HK-2 (cell line): Measurements from ENCODE around the gene TMEM63A.
"Not testable (repeated sequence)": the region's sequence is repeated elsewhere in the genome, so short reads cannot be mapped to it uniquely, and the experiment has no call there.

ENCODE experiments used
- DNase-seq: peaks from one replicate; pipeline ENCODE4 v3.0.0-alpha.2; 2018; ENCODE audit not compliant: unreplicated experiment

TMEM63A gene

DNA sequence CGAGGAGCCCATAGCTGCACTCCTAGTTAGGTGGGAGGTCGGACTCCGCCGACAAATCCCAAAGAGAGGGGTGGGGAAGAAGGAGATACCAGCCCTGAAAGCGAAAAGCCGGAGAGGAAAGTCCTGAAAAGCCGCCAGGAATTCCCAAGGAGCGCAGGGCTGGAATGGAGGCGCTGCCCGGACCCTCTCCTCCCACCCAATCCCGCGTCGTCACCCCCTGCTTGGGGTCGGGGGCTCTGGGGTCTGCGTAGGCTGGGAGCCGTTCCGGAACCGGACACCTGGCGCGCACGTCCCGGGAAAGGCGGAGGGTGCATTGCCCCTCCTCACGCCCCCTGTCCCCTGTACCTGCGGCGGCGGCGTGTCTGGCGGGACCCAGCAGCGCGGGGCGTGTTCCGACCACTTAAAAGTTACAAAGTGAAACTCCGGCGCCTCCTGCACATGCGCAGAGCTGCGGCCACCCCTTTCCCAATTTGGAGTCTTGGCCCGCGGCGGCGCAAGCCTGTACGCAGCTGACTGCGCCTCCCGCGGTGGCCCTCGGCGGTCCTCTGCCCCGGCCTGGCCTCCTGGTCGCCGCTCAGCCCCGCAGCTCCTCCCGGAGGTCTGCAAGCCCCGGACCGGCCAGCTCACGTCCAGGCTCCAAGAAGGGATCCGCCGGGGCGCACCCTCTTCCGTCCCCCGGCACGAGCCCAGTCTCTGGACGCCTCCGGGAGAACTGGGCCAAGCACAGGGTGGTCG lies at the start of gene TMEM63A:
TMEM63A (minus strand) TSS at position 422 of the 735 bp plus-strand sequence. CDS start 4,800 bp downstream, outside the sequence.
- peak; percentile 92 for DNase-seq

- DNase-seq: no peak
Observed at GRCh38 chr1:225931270-225932136, 49.3 kb upstream of the TMEM63A start.

- DNase-seq: no peak
Observed at GRCh38 chr1:225930566-225930965, 48.4 kb upstream of the TMEM63A start.

DNA sequence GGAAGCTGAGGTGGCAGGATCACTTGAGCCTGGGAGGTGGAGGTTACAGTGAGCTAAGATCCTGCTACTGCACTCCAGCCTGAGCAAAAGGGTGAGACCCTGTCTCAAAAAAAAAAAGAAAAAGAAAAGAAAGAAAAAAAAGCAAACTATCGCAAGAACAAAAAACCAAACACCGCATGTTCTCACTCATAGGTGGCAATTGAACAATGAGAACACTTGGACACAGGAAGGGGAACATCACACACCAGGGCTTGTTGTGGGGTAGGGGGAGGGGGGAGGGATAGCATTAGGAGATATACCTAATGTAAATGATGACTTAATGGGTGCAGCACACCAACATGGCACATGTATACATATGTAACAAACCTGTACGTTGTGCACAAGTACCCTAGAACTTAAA lies 47.3 kb upstream of the TMEM63A start:
- DNase-seq: not testable (repeated sequence)

DNA sequence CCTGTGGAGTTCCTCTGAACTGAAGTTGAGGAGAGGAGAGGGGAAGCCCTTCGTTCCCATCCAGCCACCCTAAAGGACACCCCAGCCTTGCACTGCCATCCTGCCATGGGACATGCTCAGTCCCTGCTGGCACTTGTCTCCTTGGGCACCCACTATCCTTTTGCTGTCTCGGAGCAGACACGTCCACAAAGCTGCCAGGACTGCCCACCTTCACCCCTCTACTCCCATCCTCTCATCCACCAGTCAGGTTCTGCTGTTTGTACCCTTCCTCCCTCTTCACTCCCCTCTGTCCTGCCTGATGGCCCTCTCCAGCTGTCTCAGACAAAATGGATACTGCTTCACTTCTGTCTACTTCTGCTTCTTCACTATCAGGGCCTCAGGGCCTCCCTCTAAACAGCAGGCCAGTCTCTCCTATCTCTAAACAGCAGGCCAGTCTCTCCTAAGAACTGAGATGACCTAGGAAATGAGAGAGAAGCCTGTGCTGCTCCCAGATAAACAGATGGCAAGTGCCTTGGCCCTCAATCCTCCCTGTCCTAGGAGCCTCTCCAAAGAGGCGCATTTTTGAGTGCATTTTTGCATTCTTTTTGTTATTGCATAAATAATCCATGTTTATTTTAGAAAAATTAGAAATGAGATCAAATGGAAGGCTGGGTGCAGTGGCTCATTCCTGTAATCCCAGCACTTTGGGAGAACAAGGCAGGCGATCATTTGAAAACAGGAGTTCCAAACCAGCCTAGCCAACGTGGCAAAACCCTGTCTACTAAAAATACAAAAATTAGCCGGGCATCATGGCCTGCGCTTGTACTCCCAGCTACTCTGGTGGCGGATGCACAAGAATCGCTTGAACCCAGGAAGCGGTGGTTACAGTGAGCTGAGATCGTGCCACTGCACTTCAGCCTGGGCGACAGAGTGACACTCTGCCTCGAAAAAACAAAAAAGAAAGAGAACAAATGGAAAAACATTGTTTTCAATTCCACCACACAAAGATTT lies 46.3 kb upstream of the TMEM63A start:
- DNase-seq: no peak

DNA sequence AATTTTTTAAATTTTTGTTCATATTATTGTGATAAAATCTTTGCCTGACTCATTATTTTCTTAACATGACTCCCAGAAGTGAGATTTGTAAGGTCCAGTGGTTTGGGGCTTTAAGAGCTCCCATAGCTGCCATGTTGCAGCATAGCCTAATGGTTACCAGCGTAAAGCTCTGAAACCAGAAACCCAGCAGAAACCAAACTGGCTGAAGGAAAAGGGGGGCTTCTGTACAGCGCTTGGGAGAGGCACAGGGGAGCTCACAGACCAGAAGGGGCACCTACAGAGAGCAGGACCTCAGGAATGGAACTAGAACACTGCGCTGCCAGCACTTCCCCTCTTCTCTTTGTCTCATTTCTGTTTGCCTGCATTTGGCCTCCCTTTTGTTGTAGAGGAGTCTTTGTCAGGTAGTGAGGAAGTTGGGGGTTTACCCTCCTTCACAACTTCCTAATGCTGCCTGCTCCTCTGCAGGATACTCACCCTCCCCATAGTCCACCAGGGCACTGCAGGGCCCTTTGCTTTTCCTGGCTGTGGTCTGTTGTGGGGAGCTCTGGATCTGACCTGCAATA lies 44.5 kb upstream of the TMEM63A start:
- DNase-seq: no peak

- DNase-seq: peak; percentile 98
Observed at GRCh38 chr1:225923692-225924555, 41.7 kb upstream of the TMEM63A start, which contains the start of gene PYCR2. PYCR2 (minus strand) TSS chr1:225924250; CDS start chr1:225924110, 140 bp downstream.

DNA sequence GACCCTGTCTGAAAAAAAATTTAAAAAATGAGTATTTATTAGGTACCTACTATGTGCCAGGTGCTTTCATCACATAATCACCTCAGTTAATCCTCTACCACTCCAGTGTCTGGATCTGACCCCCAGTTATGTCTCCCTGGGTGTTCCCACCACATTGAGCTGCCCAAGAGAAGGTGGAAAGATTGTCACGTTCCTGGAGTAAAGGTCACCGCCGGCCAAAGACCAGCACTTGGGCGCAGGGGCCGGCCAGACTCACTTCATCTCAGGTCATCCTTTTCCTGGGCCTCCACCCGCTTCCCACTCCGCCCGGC lies 41.2 kb upstream of the TMEM63A start:
- DNase-seq: no peak

DNA sequence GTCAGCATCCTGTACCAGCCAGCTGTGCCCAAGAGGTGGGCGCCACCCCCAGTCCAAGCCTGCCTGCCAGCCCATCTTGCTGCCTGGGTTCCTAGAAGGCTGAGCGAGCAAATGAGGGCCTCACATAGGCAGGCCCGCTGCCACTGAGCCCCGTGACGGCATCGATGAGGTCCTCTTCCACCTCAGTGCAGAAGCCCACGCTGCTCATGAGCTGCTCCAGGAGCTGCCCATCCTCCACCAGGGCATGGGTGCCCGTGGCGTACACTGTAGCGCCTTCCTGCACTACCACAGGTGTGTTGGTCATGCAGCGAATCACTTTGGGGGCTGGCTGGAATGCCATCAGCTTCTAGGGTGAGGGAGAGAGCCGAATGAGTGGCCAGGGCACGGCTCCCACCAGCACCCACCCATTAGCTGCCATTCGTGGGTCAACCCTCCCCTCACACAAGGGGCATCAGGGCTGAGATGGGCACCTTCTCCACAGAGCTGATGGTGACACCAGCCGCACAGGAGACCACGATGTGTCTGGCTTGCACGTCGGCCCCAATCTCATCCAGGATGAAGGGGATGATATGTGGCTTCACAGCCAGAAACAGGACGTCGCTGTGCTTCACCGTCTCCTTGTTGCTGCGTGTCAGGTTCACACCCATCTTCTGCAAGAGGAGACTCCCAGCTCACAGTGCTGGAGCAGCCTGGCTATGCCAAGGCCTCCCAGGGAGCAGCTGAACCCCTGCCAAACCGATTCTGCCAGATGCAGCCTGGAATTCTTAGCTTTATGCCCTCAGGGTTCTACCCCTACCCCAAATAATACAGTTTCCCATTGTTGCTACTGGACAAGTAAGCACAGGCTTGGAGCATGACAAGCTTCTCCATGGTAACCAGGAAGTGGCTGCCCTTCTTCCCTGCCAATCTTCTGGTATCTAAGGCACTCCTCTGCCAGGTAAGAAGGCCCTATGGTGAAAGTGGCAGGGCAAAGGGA lies 39.8 kb upstream of the TMEM63A start:
- DNase-seq: no peak

- peak; percentile 62 for DNase-seq
Observed at GRCh38 chr1:225919906-225920305, 37.7 kb upstream of the TMEM63A start.

GRCh38 chr1:225918280-225918679 lies 36.1 kb upstream of the TMEM63A start:
- DNase-seq: no peak

DNA sequence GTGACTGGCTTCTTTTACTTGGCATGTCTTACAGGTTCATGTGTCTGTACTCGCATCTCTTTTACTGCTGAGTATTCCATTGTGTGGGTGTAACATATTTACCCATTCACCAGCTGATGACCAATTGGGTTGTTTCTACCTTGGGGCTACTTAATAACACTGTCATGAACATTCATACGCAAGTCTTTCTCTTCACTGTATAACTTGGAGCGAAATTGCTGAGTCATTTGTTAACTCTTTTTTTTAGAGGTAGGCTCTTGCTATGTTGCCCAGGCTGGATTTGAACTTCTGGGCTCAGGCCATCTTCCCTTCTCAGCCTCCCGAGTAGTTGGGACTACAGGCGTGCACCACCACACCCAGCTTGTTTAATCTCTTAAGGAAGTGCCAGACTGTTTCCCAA lies 35.4 kb upstream of the TMEM63A start:
- DNase-seq: no peak

DNA sequence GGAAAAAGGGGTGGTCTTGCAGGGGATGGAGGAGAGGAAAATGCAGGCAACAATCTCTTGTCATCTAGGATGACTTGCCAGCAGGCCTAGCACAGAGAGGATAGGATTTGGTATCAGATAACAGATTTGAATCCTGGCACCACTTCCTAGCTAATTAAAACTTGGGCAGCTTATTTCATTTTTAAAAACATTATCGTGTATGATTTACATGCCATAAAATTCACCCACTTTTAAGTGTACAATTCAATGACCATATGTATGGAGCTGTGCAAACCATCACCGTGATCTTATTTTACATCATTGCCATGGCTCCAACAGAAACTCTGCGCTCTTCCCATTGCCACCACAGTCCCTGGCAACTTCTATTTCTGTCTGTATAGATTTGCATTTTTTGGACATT lies 34.9 kb upstream of the TMEM63A start:
- no peak for DNase-seq

GRCh38 chr1:225915538-225915991 lies 33.4 kb upstream of the TMEM63A start:
- DNase-seq: no peak

GRCh38 chr1:225914947-225915346 lies 32.8 kb upstream of the TMEM63A start:
- no peak for DNase-seq

DNA sequence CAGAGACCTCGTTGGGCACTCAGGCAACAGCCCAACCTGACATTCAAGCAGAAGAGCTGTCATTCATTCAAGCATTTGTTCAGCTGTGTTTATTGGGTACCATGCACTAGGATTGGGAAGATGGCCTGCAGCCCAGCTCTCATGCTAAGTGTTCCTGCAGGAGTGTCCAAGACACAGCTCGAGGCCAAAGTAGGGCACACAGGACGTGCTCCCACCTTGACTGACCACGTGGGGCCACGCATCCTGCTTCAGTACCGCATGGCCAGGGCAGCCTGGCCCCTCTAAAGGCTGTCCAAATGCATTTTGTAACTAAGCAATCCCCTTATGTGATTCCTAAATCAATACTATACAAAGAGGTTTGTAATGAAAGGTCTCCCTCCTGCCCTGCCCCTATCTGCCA lies 32.2 kb upstream of the TMEM63A start:
- no peak for DNase-seq

- peak; percentile 72 for DNase-seq
Observed at GRCh38 chr1:225911191-225912130, 29.3 kb upstream of the TMEM63A start.

- DNase-seq: no peak
Observed at GRCh38 chr1:225909477-225909876, 27.3 kb upstream of the TMEM63A start.
